Skeletal muscle cell (primary cell): Measurements from ENCODE around the gene ZNF821.
"Not testable (repeated sequence)": the region's sequence is repeated elsewhere in the genome, so short reads cannot be mapped to it uniquely, and the experiment has no call there.

Experiments used
- DNase-seq: peaks from one replicate; pipeline ENCODE4 v3.0.0-alpha.2; 2010; ENCODE audit warnings: low read depth
- H3K4me3 ChIP-seq: 2 replicates; pipeline ENCODE4 v1.5.1; 2011; ENCODE audit warnings: low read depth, mild to moderate bottlenecking, control low read depth, low read length, moderate library complexity

Gene ZNF821, protein sequence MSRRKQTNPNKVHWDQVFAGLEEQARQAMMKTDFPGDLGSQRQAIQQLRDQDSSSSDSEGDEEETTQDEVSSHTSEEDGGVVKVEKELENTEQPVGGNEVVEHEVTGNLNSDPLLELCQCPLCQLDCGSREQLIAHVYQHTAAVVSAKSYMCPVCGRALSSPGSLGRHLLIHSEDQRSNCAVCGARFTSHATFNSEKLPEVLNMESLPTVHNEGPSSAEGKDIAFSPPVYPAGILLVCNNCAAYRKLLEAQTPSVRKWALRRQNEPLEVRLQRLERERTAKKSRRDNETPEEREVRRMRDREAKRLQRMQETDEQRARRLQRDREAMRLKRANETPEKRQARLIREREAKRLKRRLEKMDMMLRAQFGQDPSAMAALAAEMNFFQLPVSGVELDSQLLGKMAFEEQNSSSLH

DNA sequence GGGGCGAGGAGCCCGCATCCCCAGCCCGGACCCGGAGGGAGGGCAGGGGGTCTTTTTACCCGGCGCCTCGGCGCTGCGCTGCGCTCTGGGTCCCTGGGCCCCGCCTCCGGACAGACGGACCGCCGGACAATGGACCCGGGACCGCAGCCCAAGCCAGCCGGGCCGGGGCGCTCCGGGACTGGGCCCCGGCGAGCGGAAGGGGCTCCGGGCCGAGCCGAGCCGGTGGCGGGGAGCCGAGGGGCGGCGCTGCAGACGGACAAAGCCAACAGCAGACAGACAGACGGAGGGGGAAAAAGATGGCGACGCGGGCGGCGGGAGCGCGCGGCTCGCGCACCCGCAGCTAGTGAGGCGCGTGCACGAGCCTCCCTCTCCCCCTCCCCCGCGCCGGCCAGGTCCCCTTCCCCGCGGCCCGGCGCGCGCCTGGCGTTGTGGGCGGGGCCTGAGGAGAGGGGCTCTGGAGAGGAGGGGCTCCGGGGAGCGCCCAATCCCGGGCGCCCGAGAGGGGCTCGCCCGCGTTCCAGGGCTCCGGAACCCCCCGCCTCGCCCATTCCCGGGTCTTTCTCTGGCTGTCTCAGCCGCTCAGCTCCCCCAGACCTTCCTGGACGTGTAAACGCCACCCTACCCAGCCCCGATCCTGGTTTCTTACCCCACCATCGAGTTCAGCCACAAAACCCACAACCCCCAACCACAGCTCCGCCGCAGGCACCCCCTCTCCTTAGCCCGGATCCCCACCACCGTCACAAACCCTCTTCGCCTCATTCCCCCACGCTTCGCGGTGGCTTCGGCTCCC lies at the start of gene ZNF821:
Gene ZNF821 (minus strand): TSS at position 334 of the 790 bp plus-strand sequence. CDS start 4,236 bp downstream, outside the sequence.
- peak; percentile 33 for DNase-seq
- peak within 1 kb of the TSS; percentile 62 for H3K4me3 ChIP-seq

DNA sequence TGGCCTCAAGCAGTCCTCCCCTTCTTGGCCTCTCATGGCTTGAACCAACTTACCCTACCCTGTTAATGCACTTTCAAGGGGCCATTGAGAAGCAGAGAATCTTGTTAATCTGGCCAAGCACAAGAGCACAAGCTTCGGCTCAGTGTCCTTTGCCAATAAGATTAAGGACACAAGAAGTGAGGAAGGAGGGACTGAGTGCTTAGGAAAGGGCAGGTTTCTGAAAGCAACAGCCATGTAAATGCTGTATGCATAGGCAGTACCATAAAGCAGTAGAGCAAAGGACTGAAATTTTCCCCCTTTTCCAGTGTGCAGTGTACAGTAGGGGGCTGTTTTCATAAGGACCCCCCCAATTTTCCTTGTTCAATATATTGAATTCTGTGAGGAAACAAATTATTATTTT lies 49.0 kb upstream of the ZNF821 start:
- no peak for DNase-seq
- H3K4me3 ChIP-seq, result no peak overlapping the region

DNA sequence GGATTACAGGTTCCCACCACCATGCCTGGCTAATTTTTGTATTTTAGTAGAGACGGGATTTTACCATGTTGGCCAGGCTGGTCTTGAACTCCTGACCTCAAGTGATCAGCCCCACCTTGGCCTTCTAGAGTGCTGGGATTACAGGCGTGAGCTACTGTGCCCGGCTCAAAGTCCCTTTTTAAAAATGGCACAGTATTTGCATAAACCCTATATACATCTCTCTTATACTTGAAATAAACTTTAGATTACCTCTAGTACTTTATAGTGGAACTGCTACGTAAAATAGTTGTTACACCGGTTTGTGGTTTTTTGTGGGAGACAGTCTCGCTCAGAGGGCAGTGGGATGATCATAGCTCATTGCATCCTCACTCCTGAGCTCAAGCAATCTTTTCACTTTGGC lies 47.6 kb upstream of the ZNF821 start:
- no peak for DNase-seq
- no peak overlapping the region for H3K4me3 ChIP-seq

DNA sequence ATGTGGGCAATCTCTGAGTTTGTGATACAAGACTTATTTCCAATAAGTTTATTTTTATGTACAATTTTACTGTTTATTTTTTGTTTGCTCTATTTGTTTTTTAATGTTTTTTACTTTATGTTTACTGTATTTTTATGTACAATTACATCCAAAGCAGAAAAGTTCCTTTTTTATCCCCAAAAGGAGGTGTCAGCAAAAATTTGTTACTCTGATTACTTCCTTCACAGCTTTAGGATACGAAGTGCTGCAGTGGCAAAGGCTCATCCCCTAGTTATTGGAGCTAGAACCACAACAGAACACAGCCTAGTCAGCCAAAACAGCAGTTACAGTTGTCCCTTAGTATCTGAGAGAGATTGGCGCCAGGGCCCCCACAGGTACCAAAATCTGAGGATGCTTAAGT lies 47.0 kb upstream of the ZNF821 start:
- no peak for DNase-seq
- no peak overlapping the region for H3K4me3 ChIP-seq

DNA sequence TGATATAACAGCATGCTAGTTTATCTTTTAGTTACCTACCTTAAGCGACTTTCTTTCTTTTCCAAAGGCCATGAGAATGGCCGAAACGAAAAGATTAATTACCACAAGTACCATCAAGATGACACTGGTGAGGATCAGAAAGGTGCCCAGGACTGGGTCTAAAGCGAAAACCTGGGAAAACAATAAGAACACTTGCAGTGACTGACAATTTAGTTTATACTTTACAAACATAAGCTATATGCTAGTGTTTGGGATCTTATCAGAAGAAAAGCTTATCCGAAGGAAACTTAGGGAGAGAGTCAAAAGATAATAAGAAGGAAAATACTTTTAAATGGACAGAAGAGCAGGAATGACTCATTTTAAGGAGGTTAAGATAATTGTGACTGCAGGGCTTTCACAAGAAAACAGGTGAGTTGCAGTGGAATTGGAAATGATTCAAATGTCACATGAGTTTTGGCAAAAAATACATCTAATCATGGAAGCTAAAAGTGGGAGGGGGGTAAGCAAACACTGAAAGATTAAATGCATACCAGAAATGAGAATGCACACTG lies 46.1 kb upstream of the ZNF821 start:
- DNase-seq, result no peak
- H3K4me3 ChIP-seq, result no peak overlapping the region

DNA sequence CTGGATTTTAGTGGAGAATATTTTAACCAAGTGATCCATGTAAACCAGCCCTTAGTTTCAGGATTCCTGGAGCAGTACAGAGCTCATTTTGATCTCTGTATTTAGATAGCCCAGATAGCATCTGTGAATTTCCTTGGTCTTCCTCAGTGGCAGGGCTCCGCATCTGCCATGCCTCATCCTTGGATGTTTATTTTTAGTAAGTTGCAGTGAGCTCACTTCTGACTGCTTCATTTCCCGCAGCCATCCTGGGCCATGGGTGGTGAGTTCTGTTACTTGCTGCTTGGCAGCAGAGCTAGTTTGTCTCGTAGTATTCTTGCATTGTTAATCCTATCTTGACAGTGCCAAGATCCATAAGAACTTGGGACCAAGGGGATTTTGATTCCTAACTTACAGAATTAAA lies 45.1 kb upstream of the ZNF821 start:
- no peak overlapping the region for H3K4me3 ChIP-seq
- DNase-seq, result peak; percentile 44

DNA sequence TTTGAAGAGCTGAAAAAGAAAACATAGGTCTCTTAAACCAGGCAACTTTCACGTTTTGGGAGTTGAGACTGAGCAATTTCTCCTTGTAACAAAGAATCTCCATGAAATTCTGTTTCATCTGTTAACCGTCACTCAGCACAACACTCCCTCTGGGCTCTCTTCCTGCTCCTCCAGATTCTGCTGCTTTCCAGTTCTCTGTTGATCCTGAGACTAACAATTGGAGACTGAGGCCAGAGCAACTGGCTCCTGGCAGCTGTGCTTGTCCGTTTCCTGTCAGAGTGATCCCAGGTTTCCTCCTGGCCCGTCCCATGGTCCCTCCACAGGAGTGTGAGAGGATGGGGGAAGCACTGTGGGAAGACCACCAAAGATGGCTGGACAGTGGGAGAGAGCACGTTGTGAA lies 43.8 kb upstream of the ZNF821 start:
- no peak for DNase-seq
- H3K4me3 ChIP-seq, result no peak overlapping the region

DNA sequence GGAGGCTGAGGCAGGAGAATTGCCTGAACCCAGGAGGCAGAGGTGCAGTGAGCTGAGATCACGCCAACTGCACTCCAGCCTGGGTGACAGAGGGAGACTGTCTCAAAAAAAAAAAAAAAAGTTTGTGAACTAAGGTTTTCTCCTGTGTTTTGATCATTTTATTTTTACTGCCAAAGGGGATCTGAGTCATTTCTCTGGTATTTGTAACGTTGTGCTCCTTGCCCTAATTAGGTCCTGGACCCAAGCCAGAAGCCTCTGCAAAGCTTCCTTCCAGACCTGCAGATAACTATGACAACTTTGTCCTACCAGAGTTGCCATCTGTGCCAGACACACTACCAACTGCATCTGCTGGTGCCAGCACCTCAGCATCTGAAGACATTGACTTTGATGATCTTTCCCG lies 43.4 kb upstream of the ZNF821 start:
- H3K4me3 ChIP-seq, result no peak overlapping the region
- peak; percentile 62 for DNase-seq

DNA sequence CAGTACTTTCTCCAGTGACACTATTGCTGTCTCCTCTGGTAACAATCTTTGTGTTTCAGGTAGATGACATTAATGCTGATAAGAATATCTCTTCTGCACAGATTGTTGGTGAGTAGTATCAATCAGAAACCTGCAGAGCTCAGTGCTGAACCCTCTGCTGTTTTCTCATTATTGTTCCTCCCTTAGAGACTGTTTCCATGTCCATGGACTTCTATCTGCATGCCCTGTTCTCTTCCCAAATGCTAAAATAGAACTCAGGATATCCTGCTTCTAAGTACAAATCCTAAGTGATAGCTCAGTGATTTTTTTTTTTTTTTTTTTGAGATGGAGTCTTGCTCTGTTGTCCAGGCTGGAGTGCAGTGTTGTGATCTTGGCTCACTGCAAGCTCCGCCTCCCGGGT lies 40.7 kb upstream of the ZNF821 start:
- DNase-seq, result no peak
- no peak overlapping the region for H3K4me3 ChIP-seq

DNA sequence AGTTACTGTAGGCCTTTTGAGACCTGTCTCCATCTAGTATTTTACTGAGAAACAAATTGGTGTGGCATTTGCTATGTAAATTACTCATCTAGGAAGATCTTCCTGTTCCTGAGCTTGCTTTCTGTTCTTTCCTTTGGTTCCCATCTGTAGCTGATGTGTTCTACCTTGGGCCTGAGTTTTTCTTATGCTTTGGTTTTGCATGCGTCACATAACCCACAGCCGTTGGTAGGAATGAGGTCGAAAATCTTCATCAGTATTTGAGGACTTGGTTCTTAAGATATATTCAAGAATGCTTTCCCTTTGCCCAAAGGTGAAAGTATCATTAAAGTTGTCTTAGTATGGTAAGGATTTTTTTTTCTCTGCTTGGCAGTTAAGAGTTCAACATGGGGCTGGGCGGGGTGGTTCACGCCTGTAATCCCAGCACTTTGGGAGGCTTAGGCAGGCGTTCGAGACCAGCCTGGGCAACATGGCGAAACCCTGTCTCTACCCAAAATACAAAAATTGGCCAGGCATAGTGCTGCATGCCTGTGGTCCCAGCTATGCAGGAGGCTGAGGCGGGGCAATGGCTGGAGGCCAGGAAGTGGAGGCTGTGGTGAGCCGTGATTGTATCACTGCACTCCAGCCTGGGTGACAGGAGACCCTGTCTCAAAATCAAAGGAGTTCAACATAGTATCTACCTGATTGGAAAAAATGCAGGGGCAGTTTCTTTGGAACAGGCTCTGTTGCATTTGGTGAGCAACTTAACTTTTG lies 40.1 kb upstream of the ZNF821 start:
- H3K4me3 ChIP-seq, result no peak overlapping the region
- no peak for DNase-seq

DNA sequence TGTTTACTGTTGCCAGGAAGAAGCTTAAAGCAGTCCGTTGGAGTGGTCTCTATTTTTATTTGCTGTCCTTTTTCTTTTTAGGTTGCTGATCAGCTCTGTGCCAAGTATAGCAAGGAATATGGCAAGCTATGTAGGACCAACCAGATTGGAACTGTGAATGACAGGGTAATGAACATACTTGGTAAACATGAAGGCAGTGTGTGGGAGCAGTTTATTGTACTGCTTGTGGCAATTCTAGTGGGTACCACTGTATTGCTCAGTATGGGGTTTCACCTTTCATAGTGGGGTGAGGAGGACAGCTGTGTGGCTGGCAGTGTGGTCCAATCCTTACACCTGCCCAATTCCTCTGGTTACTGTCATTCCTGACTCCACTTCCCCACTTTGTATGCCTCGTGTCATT lies 36.7 kb upstream of the ZNF821 start:
- no peak for DNase-seq
- no peak overlapping the region for H3K4me3 ChIP-seq

DNA sequence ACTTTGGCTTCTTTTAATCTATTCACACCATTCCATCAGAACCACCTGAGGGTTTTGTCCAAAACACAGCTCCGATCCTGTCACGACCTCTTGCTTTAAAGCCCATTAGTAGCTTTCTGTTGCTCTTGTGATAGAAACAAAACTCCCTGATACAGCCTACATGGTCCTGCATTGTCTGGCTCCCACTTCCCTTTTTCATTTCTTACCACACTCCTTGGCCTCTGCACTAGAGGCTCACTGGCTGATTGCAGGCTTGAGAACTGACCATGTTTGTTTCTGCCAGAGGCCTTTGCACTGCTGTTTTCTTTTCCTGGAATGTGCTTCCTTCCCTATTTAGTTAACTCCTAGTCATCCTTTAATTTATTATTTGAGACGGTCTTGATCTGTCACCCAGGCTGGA lies 35.1 kb upstream of the ZNF821 start:
- no peak for DNase-seq
- no peak overlapping the region for H3K4me3 ChIP-seq

DNA sequence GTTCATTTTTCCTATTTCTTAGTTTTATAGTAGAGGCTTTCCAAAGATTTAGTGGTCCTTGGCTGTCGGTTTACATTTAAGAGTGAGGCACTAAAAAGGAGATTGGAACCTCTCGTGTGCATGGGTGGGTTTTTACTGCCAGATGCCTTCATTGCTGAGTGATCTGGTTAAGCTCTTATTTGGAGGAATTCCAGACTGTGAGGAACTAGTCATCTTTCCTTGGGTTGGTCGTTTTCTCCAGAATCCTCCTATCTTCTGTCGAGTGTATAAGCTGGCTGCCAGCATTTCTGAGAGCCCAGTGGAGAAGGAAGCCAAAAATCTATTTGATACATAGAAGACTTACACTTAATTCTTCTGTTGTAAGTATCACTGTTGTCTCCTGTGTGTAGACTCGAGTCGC lies 33.9 kb upstream of the ZNF821 start:
- no peak for DNase-seq
- H3K4me3 ChIP-seq, result no peak overlapping the region

DNA sequence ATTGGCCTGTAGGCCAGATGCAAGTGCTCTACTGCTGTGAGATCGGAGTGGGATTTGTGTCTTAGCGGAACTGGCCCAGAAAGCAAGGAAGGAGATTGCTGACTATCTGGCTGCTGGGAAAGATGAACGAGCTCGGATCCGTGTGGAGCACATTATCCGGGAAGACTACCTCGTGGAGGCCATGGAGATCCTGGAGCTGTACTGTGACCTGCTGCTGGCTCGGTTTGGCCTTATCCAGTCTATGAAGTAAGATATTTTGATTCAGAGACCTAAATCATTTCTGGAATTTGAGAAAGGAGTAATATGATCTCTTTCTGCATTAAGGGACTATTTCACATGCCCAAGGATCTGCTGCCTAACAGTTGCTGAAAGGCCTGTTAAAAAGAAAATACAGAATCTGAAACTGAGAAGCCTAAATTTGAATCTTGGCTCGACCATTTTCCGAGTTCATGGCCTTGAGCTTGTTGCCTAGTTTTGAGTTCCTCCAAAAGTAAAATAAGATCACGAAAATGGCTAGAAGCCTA lies 32.5 kb upstream of the ZNF821 start:
- no peak overlapping the region for H3K4me3 ChIP-seq
- no peak for DNase-seq

DNA sequence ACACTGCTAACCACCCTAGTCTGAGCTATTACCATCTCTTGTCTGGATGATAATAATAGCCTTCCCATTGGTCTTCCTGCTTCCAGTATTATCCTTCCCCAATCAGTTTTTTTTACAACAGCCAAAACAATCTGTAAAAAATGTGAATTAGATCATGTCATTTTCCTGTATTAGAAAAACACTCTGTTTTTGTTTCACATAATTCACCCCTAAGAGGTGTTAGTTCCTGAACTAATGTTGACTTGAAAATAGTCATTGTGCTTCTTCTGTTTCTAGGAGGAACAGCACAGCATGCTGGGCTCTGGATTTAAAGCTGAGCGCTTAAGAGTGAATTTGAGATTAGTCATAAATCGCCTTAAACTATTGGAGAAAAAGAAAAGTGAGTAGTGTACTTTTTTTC lies 31.4 kb upstream of the ZNF821 start:
- DNase-seq, result no peak
- no peak overlapping the region for H3K4me3 ChIP-seq

DNA sequence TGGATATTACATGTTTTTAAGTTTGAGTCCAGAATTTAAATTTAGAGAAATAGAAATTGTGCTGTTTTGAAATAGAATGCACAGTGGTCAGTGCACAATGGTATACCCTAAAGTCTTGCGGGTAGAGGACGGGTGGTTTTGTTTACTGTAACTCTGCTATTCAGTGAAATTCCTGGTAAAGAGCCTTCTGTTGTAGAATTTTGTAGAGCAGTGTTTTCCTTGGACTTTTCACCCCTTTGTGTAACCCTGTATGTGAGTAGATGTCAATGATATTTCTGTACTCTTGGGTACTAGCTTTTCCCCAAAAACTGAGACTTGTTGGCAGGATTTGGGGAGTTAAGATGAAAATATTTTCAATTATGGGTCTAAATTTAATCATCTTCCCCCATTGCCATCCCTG lies 30.8 kb upstream of the ZNF821 start:
- no peak for DNase-seq

DNA sequence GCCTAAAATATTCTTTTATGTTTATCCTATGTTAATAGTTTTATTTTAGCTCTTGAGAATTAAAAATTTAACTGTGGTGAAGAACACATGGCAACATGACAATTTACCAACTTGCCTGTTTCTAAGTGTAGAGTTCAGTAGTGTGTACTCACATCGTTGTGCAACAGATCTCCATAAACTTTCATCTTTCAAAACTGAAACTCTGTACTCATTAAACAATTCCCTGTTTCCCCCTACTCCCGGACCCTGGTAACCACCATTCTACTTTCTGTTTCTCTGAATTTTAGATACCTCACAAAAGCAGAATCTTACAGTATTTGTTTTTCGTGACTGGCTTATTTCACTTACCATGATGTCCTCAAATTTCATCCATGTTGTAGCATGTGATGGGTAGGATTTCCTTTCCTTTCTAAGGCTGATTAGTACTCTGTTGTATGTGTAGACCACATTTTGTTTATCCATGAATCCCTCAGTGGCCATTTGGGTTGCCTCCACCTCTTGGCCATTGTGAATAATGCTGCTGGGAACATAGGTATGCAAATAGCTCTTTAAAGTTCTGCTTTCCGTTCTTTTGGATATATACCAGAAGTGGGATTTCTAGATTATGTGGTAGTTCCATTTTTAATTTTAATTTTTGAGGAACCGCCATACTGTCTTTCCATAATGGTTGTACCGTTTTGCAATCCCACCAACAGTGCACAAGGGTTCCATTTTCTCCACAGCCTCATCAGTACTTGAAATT lies 28.7 kb upstream of the ZNF821 start:
- no peak overlapping the region for H3K4me3 ChIP-seq
- DNase-seq, result no peak

More for the DNA sequence above, 30.8 kb upstream of the ZNF821 start:
- no peak overlapping the region for H3K4me3 ChIP-seq

DNA sequence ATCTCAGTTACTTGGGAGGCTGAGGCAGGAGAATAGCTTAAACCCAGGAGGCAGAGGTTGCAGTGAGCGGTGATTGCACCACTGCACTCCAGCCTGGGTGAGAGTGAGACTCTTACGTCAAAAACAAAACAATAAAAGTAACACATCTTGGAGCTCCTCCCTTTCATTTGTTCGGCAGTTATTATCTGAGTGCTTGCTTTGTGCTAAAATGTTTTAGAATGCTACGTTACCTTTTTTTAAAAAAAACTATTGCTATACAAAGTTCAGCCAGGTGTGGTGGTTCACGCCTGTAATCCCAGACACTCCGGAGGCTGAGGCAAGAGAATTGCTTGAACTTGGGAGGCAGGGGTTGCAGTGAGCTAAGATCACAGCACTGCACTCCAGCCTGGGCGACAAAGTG lies 27.1 kb upstream of the ZNF821 start:
- no peak overlapping the region for H3K4me3 ChIP-seq

DNA sequence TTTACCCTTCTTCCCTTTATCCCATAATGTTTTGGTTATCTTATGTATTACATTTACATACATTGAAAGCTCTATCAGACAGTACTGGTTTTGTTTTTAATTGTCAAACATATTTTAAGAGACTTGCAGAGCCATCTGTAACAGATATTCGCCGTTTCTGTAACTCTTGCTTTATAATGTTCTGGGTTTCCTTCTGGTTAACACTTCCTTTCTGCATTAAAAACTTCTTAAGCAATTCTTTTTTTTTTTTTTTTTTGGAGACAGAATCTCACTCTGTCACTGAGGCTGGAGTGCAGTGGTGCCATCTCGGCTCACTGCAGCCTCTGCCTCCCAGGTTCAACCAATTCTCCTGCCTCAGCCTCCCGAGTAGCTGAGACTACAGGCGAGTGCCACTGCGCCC lies 21.8 kb upstream of the ZNF821 start:
- H3K4me3 ChIP-seq, DNase-seq: not testable (repeated sequence)

More for the DNA sequence above, 27.1 kb upstream of the ZNF821 start:
- DNase-seq, result no peak
